ENCODE measurements around the gene MFN2.

Gene MFN2

DNA sequence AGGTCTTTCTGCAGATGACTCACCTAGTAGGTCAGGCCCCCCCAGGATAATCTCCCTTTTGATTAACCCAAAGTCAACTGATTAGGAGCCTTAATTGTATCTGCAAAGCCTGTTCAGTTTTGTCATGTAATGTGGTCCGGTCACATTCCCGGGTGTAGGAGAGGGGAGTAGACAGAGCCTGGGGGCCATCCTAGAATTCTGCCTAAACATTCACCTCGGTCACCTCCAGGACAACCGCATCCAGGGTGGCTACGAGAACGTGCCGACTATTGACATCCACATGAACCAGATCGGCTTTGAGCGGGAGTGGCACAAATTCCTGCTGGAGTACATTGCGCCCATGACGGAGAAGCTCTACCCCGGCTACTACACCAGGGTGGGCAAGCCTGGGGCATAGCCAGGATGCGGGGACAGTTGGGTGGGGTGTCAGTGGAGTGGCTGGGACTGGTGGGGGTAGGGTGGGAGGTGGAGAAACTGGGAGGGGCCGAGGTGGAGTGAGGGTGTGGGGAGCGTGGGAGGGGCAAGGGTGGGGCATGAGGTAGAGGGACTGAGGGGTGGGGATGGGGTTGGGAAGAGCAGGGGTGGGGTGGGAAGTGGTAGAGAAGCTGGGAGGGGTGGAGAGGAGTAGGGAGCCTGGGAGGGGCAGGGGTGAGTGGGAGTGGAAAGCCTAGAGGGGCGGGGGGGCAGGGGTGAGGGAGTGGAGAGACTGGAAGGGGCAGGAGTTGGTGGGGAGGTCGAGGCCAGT is 9.6 kb upstream of the MFN2 start:
- TF ChIP-seq, protein P1, sequence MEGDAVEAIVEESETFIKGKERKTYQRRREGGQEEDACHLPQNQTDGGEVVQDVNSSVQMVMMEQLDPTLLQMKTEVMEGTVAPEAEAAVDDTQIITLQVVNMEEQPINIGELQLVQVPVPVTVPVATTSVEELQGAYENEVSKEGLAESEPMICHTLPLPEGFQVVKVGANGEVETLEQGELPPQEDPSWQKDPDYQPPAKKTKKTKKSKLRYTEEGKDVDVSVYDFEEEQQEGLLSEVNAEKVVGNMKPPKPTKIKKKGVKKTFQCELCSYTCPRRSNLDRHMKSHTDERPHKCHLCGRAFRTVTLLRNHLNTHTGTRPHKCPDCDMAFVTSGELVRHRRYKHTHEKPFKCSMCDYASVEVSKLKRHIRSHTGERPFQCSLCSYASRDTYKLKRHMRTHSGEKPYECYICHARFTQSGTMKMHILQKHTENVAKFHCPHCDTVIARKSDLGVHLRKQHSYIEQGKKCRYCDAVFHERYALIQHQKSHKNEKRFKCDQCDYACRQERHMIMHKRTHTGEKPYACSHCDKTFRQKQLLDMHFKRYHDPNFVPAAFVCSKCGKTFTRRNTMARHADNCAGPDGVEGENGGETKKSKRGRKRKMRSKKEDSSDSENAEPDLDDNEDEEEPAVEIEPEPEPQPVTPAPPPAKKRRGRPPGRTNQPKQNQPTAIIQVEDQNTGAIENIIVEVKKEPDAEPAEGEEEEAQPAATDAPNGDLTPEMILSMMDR (IDR thresholded peaks at IDR 0.05; ENCODE audit: borderline replicate concordance, control extremely low read depth, extremely low read depth, insufficient read depth, missing control alignments) = no peak
- in situ Hi-C loops (cut with MboI; ENCODE audit: low sequenced_read_pairs, unreplicated experiment) = no loop called here
- DNase-seq (ENCODE audit: low spot score) = no peak

GRCh38 chr1:11977625-11978024 is 2.6 kb upstream of the MFN2 start:
- in situ Hi-C loops (cut with MboI; ENCODE audit: low sequenced_read_pairs, unreplicated experiment) = no loop called here
- TF ChIP-seq, protein P1 (IDR thresholded peaks at IDR 0.05; ENCODE audit: borderline replicate concordance, control extremely low read depth, extremely low read depth, insufficient read depth, missing control alignments) = no peak
- no peak for DNase-seq (ENCODE audit: low spot score)

- in situ Hi-C loops (cut with MboI; ENCODE audit: low sequenced_read_pairs, unreplicated experiment) = no loop called here
- TF ChIP-seq, protein P1 (IDR thresholded peaks at IDR 0.05; ENCODE audit: borderline replicate concordance, control extremely low read depth, extremely low read depth, insufficient read depth, missing control alignments) = no peak
- DNase-seq (ENCODE audit: low spot score) = no peak
These were observed 1.9 kb upstream of the MFN2 start for GRCh38 chr1:11978301-11978700.

DNA sequence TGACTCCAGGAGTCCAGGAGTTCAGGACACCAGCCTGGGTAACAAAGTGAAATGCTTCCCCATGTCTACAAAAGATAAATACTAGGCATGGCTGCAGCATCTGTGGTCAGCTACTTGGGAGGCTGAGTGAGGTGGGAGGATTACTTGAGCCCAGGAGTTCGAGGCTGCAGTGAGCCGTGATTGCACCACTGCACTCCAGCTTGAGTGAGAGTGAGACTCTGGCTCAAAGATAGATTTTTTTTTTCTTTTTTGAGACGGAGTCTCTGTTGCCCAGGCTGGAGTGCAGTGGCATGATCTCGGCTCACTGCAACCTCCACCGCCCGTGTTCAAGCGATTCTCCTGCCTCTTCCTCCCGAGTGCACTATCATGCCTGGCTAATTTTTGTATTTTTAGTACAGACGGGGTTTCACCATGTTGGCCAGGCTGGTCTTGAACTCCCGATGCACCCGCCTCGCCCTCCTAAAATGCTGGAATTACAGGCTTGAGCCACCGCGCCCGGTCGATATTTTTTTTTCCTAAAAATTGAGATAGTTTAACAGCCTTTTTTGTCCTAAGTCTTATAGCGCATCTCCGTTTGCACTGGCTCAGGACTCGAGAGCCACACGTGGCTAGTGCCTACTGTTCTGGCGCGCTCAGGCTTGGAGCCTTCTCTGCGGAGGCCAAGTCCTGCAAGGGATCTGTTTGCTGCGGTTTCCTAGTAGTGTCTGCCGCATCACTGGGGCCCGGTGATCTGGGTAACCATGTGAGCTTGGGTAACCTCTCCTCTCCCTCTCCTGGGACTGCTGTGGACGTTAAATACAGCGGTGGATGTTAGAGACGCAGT is 1.0 kb upstream of the MFN2 start:
- in situ Hi-C loops (cut with MboI; ENCODE audit: low sequenced_read_pairs, unreplicated experiment) = no loop called here

GRCh38 chr1:11980676-11980972 is 380 bp downstream of the MFN2 start:
- no peak for DNase-seq (ENCODE audit: low spot score)
- TF ChIP-seq, protein P1 (IDR thresholded peaks at IDR 0.05; ENCODE audit: borderline replicate concordance, control extremely low read depth, extremely low read depth, insufficient read depth, missing control alignments) = no peak
- in situ Hi-C loops (cut with MboI; ENCODE audit: low sequenced_read_pairs, unreplicated experiment) = no loop called here

More for the DNA sequence above, 1.0 kb upstream of the MFN2 start:
- TF ChIP-seq, protein P1 (IDR thresholded peaks at IDR 0.05; ENCODE audit: borderline replicate concordance, control extremely low read depth, extremely low read depth, insufficient read depth, missing control alignments) = no peak
- DNase-seq (ENCODE audit: low spot score) = no peak

DNA sequence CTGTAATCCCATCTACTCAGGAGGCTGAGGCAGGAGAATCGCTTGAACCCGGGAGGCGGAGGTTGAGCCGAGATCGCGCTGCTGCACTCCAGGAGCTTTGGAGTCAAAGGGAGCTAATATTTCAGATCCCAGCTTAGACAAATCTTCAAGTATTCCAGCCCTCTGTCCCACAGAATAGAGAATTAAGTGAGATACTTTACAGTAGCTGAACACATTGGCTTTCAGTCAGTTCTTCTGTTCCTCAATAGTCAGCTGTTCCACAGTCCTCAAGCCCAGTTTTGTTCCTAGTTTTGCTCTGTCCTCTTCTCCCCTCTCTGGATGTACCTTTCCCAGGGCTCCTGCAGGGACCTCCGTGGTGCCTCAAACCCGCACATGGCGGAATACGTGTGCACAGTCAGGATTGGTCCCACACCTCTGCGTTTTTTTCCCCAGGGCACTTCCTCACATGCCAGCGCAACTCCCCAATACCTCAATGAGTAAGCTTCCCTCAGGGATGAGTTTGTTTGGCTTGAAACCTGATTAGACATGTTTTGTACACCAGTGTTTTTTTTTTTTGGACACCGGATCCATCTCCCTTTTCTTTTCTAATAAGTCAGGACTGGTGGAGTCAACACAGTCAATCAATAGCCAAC is 1.2 kb downstream of the MFN2 start:
- DNase-seq (ENCODE audit: low spot score) = no peak
- TF ChIP-seq, protein P1 (IDR thresholded peaks at IDR 0.05; ENCODE audit: borderline replicate concordance, control extremely low read depth, extremely low read depth, insufficient read depth, missing control alignments) = no peak
- in situ Hi-C loops (cut with MboI; ENCODE audit: low sequenced_read_pairs, unreplicated experiment) = no loop called here

All from GM13976 (cell line).